GM12891 (cell line): Measurements from ENCODE around the gene NXN.

Source experiments
- POLR2A ChIP-seq: IDR thresholded peaks from 2 replicates; pipeline ENCODE4 v1.6.1; 2011; ENCODE audit warnings: low read depth, low read length, control low read depth
- POLR2AphosphoS5 ChIP-seq: IDR thresholded peaks from 2 replicates; pipeline ENCODE4 v1.6.1; 2011; ENCODE audit warnings: low read depth, low read length, control low read depth
- POU2F2 ChIP-seq: IDR thresholded peaks from 2 replicates; pipeline ENCODE4 v1.6.1; 2011; ENCODE audit warnings: low read depth, mild to moderate bottlenecking, control low read depth, low read length, moderate library complexity
- SPI1 ChIP-seq: IDR thresholded peaks from 2 replicates; pipeline ENCODE4 v1.6.1; 2011; ENCODE audit warnings: low read depth, low read length, control low read depth
- TAF1 ChIP-seq: IDR thresholded peaks from 2 replicates; pipeline ENCODE4 v1.6.1; 2011; ENCODE audit warnings: low read depth, low read length, control low read depth

DNA sequence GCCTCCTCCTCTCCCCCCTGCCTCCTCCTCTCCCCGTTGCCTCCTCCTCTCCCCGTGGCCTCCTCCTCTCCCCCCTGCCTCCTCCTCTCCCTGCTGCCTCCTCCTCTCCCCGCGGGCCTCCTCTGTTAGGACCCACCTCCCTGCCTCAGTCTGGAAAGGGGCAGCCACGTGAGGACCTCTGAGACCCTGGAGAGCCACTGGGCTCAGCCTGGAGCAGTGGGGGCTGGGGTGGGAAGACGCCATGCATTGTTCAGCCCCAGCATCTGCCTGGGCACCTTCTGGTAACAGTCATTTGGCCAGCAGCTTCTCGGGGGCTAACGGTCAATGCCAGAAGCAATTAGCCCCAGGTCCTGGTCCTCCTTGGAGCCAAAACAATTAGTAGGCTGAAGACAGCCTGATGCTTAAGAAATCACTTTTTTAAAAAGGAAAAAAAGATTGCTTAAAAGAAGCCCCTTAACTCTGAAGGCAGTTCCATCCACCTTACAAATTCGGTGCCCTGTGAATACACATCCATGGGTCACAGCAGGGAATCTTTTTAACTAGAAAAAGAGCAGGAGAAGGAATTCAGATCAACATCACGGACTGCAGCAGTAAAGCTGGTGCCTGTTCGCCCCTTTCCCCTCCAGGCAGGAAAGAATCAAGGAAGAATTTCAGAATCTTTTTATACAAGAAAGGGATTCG is 29.8 kb downstream of the NXN start:
- TF ChIP-seq TAF1, result no peak
- no peak for TF ChIP-seq POLR2A
- TF ChIP-seq POLR2AphosphoS5, result no peak
- no peak for TF ChIP-seq SPI1
- no peak for TF ChIP-seq POU2F2
